HEK293 (cell line): ENCODE measurements around the gene SMIM29.
"Not testable (repeated sequence)": the region's sequence is repeated elsewhere in the genome, so short reads cannot be mapped to it uniquely, and the experiment has no call there.

Experiments used
- CTCF ChIA-PET: fragments of 350-600 bp; formaldehyde crosslinking; extraction: SDS; loops from one replicate; lab custom pipeline; 2021; ENCODE audit warnings: antibody characterized with exemption; lab: Yijun Ruan, JAX
- POLR2A ChIA-PET: fragments of 300-600 bp; formaldehyde crosslinking; extraction: SDS; loops from one replicate; lab custom pipeline; 2020; ENCODE audit warnings: antibody characterized with exemption, inconsistent platforms; lab: Yijun Ruan, JAX
- H3K27ac ChIP-seq: fragments of 200-500 bp; sonication (Bioruptor generic); 2 replicates; pipeline ENCODE4 v1.5.1; 2014; ENCODE audit warnings: low read depth, low read length, control low read depth, inconsistent platforms; ENCODE audit errors: extremely low read depth
- H3K36me3 ChIP-seq, 2 experiments: fragments of 200-500 bp in 1 of 2; sonication (Bioruptor generic) in 1 of 2; 1 replicate in 1 of 2; 2 replicates in 1 of 2; pipeline ENCODE4 v1.5.1; 2014 to 2017; ENCODE audit warnings: inconsistent platforms in 2 of 2, low read length in 2 of 2; ENCODE audit not compliant: control insufficient read depth in 2 of 2, insufficient read depth in 1 of 2
- H3K4me1 ChIP-seq: fragments of 200-500 bp; sonication (Bioruptor generic); 2 replicates; pipeline ENCODE4 v1.5.1; 2014; ENCODE audit warnings: mild to moderate bottlenecking, low read length, inconsistent platforms; ENCODE audit not compliant: control insufficient read depth, insufficient read depth
- H3K4me3 ChIP-seq: 2 replicates; pipeline ENCODE4 v1.5.1; 2011; ENCODE audit warnings: low read depth, mild to moderate bottlenecking, control low read depth, low read length, moderate library complexity
- H3K9me3 ChIP-seq: fragments of 200-500 bp; sonication (Bioruptor generic); 2 replicates; pipeline ENCODE4 v1.5.1; 2014; ENCODE audit warnings: low read depth, low read length, inconsistent platforms; ENCODE audit not compliant: control insufficient read depth, insufficient read depth
- BCL6B ChIP-seq: fragments of 450-650 bp; formaldehyde crosslinking; IDR thresholded peaks from 2 replicates; pipeline ENCODE4 v1.5.1; 2017; ENCODE audit warnings: missing biosample characterization, missing genetic modification characterization
- HOXC10 ChIP-seq: sonication (generic); formaldehyde crosslinking; IDR thresholded peaks from 2 replicates; pipeline ENCODE4 v1.8.1; 2023; ENCODE audit warnings: mild to moderate bottlenecking, missing genetic modification reagents
- KLF1 ChIP-seq: fragments of 450-650 bp; formaldehyde crosslinking; IDR thresholded peaks from 2 replicates; pipeline ENCODE4 v1.5.1; 2016; ENCODE audit warnings: missing biosample characterization, missing genetic modification characterization
- KLF7 ChIP-seq: fragments of 450-650 bp; formaldehyde crosslinking; IDR thresholded peaks from 2 replicates; pipeline ENCODE4 v1.5.1; 2016; ENCODE audit warnings: missing biosample characterization, missing genetic modification characterization, borderline replicate concordance
- KLF9 ChIP-seq: fragments of 450-650 bp; formaldehyde crosslinking; IDR thresholded peaks from 2 replicates; pipeline ENCODE4 v1.5.1; 2016; ENCODE audit warnings: missing biosample characterization, missing genetic modification characterization, low read depth
- PRDM2 ChIP-seq: fragments of 450-650 bp; formaldehyde crosslinking; IDR thresholded peaks from 2 replicates; pipeline ENCODE4 v1.5.1; 2016; ENCODE audit warnings: missing biosample characterization, missing genetic modification characterization, borderline replicate concordance
- SCRT2 ChIP-seq: fragments of 450-650 bp; formaldehyde crosslinking; IDR thresholded peaks from 2 replicates; pipeline ENCODE4 v1.5.1; 2016; ENCODE audit warnings: missing biosample characterization, missing genetic modification characterization
- ZBTB26 ChIP-seq: fragments of 450-650 bp; formaldehyde crosslinking; optimal IDR thresholded peaks from 2 replicates; pipeline ENCODE3; 2016; ENCODE audit warnings: missing biosample characterization, mild to moderate bottlenecking, missing genetic modification characterization
- ZBTB8A ChIP-seq: fragments of 450-650 bp; formaldehyde crosslinking; IDR thresholded peaks from 2 replicates; pipeline ENCODE4 v1.5.1; 2016; ENCODE audit warnings: missing biosample characterization, missing genetic modification characterization
- ZFP37 ChIP-seq: fragments of 450-650 bp; formaldehyde crosslinking; IDR thresholded peaks from 2 replicates; pipeline ENCODE4 v1.5.1; 2016; ENCODE audit warnings: missing biosample characterization, missing genetic modification characterization
- ZNF121 ChIP-seq: fragments of 450-650 bp; formaldehyde crosslinking; IDR thresholded peaks from 2 replicates; pipeline ENCODE4 v1.5.1; 2016; ENCODE audit warnings: missing biosample characterization, missing genetic modification characterization
- ZNF280C ChIP-seq: fragments of 450-650 bp; formaldehyde crosslinking; IDR thresholded peaks from 2 replicates; pipeline ENCODE4 v1.5.1; 2016; ENCODE audit warnings: missing biosample characterization, missing genetic modification characterization
- ZNF335 ChIP-seq: fragments of 450-650 bp; formaldehyde crosslinking; conservative IDR thresholded peaks from 2 replicates; pipeline ENCODE4 v1.5.1; 2016; ENCODE audit warnings: missing biosample characterization, missing genetic modification characterization
- ZNF580 ChIP-seq: fragments of 450-650 bp; formaldehyde crosslinking; IDR thresholded peaks from 2 replicates; pipeline ENCODE4 v1.5.1; 2016; ENCODE audit warnings: missing biosample characterization, missing genetic modification characterization
- ZNF600 ChIP-seq: fragments of 450-650 bp; formaldehyde crosslinking; IDR thresholded peaks from 2 replicates; pipeline ENCODE4 v1.5.1; 2016; ENCODE audit warnings: missing biosample characterization, missing genetic modification characterization
- ZNF610 ChIP-seq: fragments of 450-650 bp; formaldehyde crosslinking; IDR thresholded peaks from 2 replicates; pipeline ENCODE4 v1.5.1; 2016; ENCODE audit warnings: missing biosample characterization, missing genetic modification characterization, borderline replicate concordance
- ZNF692 ChIP-seq: fragments of 450-650 bp; formaldehyde crosslinking; IDR thresholded peaks from 2 replicates; pipeline ENCODE4 v1.5.1; 2016; ENCODE audit warnings: missing biosample characterization, missing genetic modification characterization
- ZNF768 ChIP-seq: fragments of 450-650 bp; formaldehyde crosslinking; IDR thresholded peaks from 2 replicates; pipeline ENCODE4 v1.5.1; 2018; ENCODE audit warnings: missing biosample characterization, mild to moderate bottlenecking, missing genetic modification characterization
- ZXDB ChIP-seq: fragments of 450-650 bp; formaldehyde crosslinking; IDR thresholded peaks from 2 replicates; pipeline ENCODE4 v1.5.1; 2016; ENCODE audit warnings: missing biosample characterization, missing genetic modification characterization

Gene SMIM29

GRCh38 chr6:34252395-34252794 lies 3.6 kb upstream of the SMIM29 start:
- H3K9me3 ChIP-seq = not testable (repeated sequence)

GRCh38 chr6:34249469-34250261 lies 859 bp upstream of the SMIM29 start:
- ChIA-PET POLR2A (interaction anchor here (0.6 to 4.5 kb wide), 14 partner anchors 13 to 186 kb away, joined by 3 to 54 read pairs (median 4); partner anchors contain the start of genes HMGA1 and RPS10), CTCF (interaction anchor here (0.5 to 4.9 kb wide), 54 partner anchors 8 to 991 kb away, joined by 3 to 101 read pairs (median 5); partner anchors contain the start of genes HMGA1, NUDT3 and RPS10)
- peaks cover 3% of the 10 kb centered on the region for H3K4me1 ChIP-seq
- H3K4me3 ChIP-seq = peak overlapping the region; percentile 79
- H3K9me3 ChIP-seq = no peaks in the 10 kb centered on the region
- H3K27ac ChIP-seq = peak overlapping the region; percentile 24; the same call in 1 of the 2 replicates
- H3K36me3 ChIP-seq = peaks cover 0 to 7% of the 10 kb centered on the region in 2 experiments; a peak in 1 of 3 replicates
- TF ChIP-seq ZXDB (tag by site-specific recombination) = 0 out of 2 replicates have a peak, but pooled peaks have one; percentile 12
- peak; percentile 3; the same call in 1 of the 2 replicates for TF ChIP-seq ZNF335 (tag by site-specific recombination)
- TF ChIP-seq HOXC10 (CRISPR knock-in tag) = no peak
- peak; percentile 85 for TF ChIP-seq KLF9 (tag by site-specific recombination)
- 0 out of 2 replicates have a peak, but pooled peaks have one; percentile 67 for TF ChIP-seq PRDM2
- TF ChIP-seq ZNF610 (tag by site-specific recombination) = 0 out of 2 replicates have a peak, but pooled peaks have one; percentile 7
- 0 out of 2 replicates have a peak, but pooled peaks have one; percentile 3 for TF ChIP-seq KLF7 (tag by site-specific recombination)
- TF ChIP-seq ZBTB26 (tag by site-specific recombination) = peak; percentile 26
- peak; percentile 32; the same call in 1 of the 2 replicates for TF ChIP-seq KLF1
- 0 out of 2 replicates have a peak, but pooled peaks have one; percentile 40 for TF ChIP-seq ZNF692 (tag by site-specific recombination)
- 0 out of 2 replicates have a peak, but pooled peaks have one; percentile 25 for TF ChIP-seq ZFP37 (tag by site-specific recombination)
- peak; percentile 63; the same call in 1 of the 2 replicates for TF ChIP-seq ZNF121
- TF ChIP-seq ZBTB8A = peak; percentile 1; the same call in 1 of the 2 replicates
- no peak for TF ChIP-seq BCL6B (tag by site-specific recombination)
- TF ChIP-seq ZNF280C (tag by site-specific recombination) = no peak
- peak; percentile 91; the same call in 1 of the 2 replicates for TF ChIP-seq ZNF768 (tag by site-specific recombination)
- TF ChIP-seq ZNF600 = peak; percentile 6; the same call in 1 of the 2 replicates
- no peak for TF ChIP-seq ZNF580

More at GRCh38 chr6:34252395-34252794, 3.6 kb upstream of the SMIM29 start:
- H3K36me3 ChIP-seq, H3K27ac ChIP-seq, CTCF ChIA-PET, POLR2A ChIA-PET, H3K4me3 ChIP-seq, H3K4me1 ChIP-seq: not testable (repeated sequence)
- peak; percentile 55; the same call in 1 of the 2 replicates for TF ChIP-seq SCRT2 (tag by site-specific recombination)
